Measurements from ENCODE around the gene IL10RA.
A peak's percentile ranks its signal among the peaks of the same experiment; 100 is the strongest.
"Not testable (repeated sequence)": the region's sequence is repeated elsewhere in the genome, so short reads cannot be mapped to it uniquely, and the experiment has no call there.

The IL10RA gene

DNA sequence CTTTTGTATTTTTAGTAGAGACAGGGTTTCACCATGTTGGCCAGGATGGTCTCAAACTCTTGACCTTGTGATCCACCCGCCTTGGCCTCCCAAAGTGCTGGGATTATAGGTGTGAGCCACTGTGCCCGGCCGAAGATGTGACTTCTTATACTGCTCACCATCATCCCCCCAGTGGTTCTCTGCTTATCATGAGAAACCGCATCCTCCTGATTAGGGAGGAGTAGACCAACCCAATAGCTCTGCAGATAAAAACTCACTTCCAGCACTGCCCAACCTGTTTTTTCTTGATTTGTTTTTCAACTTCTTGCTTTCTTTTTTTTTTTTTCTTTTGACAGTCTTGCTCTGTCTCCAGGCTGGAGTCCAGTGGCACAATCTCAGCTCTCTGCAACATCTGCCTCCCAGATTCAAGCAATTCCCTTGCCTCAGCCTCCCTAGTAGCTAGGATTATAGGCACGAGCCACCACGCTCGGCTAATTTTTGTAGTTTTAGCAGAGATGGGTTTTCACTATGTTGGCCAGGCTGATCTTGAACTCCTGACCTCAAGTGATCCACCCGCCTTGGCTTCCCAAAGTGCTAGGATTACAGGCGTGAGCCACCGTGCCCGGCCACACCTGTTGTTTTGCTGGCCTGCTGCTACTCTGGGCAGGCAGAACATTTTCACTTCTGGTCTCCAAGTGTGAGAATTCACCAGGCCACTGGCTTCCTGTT lies 21.5 kb downstream of the IL10RA start:
- not testable (repeated sequence) for DNase-seq (ENCODE audit: low read depth in 2 of 2)

DNA sequence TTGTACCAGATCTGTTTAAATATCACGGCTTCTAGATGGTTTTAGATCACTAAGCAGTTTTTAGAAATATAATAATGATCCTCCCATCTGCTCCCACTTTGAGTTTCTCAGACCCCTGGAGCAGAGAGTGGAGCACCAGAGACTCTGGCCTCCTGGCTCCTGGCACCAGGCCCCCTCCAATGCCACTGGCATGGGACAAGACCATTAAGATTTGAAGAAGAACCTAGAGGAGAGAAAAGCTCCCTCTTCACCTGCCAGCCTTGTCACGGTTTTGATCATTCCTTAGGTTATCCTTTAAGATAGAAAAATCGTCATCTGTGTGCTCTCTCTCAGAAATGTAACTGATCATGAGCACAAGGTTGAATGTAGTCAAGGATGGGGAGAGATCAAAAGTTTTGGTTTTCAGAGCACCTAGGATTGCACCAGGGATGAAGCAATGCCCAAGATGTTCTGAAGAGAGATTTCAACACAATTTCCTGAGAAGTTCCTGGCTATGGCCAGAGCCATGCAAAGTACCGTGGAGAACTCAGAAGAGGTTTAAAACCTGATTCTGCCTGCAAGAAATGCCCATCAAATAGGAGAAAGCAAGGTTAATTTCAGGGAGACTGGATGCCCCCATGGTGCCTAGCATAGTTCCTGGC lies 22.2 kb downstream of the IL10RA start:
- DNase-seq (ENCODE audit: low read depth in 2 of 2), result no peak

GRCh38 chr11:118009864-118010737 lies 23.9 kb downstream of the IL10RA start:
- no peak for DNase-seq (ENCODE audit: low read depth in 2 of 2)

DNA sequence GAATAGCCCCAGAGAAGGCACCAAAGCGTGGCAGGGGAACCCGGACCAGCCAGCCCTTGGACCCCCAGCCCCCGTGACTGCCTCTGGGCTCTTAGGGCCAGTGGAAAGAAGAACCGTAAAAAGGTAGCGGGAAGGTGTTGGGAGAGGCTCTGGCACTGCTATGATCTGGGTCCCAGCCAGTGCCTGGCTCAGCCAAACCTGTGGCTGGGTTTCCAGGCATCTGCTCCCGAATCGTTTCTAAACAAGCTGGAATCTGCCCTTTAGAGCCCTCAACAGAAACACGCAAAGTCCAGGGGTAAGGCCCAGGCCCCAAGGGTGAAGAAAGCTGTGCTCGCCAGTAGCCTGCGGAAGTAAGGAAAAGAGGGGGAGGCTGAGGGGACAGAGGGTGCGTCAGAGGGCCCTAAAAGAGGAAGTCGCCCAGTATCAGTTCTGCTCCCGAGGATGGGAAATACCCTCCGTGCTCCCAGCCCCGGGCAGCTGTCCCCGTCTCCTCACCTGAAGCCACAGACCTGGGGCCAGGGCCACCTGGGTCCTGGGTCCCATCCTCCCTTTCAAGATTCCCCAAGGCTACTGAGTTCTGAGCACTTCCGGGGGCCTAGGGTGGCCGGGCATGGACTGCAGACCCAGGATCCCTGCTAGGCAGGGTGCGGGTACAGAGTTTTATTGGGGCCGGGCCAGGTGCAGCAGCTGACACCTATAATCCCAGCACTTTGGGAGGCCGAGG lies 24.7 kb downstream of the IL10RA start:
- DNase-seq (ENCODE audit: low read depth in 2 of 2), result no peak

- DNase-seq (ENCODE audit: low read depth in 2 of 2), result no peak
Observed at GRCh38 chr11:118012083-118012669, 26.0 kb downstream of the IL10RA start.

GRCh38 chr11:118014022-118014421 lies 27.8 kb downstream of the IL10RA start:
- DNase-seq (ENCODE audit: low read depth in 2 of 2), result no peak

DNA sequence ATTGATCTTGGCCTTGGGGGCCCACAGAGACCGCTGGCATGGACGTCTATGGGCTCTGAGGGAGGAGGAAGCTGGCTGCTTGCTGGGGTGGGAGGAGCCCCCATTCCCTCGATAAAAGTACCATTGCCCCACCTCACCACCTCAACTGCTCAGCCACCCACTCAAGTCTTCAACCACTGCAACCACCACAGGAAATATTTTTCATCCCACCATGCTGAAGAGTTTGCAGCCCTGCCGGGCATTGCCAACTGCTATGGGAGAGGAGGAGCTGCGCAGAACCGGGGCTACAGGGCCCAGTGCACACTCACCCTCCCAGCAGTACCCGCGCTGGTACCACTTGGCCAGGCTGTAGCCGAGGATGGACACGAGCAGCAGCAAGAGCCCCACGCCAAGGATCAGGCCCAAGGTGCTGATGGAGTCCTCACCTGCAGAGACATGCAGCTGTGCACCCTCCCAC lies 29.2 kb downstream of the IL10RA start:
- no peak for DNase-seq (ENCODE audit: low read depth in 2 of 2)

- DNase-seq (ENCODE audit: low read depth in 2 of 2), result no peak
Observed at GRCh38 chr11:118016104-118016503, 29.9 kb downstream of the IL10RA start.

- DNase-seq (ENCODE audit: low read depth in 2 of 2), result no peak
Observed at GRCh38 chr11:118017111-118017510, 30.9 kb downstream of the IL10RA start.

- no peak for DNase-seq (ENCODE audit: low read depth in 2 of 2)
Observed at GRCh38 chr11:118017631-118018315, 31.6 kb downstream of the IL10RA start.

DNA sequence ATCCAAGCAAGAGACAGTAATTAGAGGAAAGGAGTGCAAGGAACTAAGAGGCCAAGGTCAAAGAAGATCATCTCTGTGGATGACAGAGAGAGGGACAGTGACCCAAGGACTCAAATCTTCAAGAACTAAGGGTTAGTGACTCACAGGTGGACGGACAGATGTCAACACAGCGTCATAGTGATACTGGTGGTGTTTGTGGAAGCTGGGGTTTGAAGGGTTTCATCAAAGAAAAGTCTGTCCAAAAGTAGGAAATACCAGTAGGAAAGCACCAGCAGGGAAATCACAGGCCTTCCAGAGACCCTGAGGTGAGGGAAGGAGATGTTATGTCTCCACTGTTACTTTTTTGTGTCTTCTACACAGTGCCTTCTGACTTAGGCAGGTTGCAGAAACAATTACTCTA lies 32.2 kb downstream of the IL10RA start:
- DNase-seq (ENCODE audit: low read depth in 2 of 2), result no peak

DNA sequence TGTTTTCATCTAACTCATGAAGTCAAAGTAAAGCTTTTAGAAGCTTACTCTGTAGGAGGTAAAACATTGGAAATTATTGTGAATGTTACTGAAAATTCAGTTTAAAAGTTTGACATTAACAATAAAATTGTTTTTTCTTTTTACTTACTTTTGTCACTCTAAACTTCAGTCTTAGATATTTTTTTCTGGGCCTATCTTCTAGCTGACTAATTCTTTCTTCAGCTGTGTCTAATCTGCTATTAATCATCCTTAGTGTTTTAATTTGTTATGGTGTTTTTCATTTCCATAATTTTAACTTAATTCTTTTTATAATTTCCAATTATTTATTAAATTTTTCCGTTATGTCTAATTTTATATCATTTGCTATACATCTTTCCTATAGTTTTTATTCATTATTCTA lies 35.0 kb downstream of the IL10RA start:
- no peak for DNase-seq (ENCODE audit: low read depth in 2 of 2)

GRCh38 chr11:118027694-118028093 lies 41.5 kb downstream of the IL10RA start:
- DNase-seq (ENCODE audit: low read depth in 2 of 2), result no peak

DNA sequence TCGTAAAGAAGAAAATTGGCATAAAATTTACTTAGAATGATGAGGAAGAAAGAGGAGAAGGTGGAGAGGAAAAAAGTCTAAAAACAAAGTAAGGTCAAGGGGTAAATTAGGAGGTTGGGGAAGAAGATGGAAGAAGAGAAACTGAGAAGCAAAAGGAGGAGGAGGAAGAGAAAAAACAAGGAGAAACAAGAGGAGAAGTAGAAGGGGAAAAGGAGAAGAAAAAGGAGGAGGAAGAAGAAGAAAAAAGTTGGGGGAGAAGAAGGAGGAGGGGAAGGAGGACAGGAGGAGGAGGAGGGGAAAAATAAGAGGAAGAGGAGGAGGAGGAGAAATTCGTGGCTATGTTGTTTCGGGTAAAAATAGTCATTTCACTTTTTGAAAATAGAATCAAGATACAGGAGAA lies 42.4 kb downstream of the IL10RA start:
- DNase-seq (ENCODE audit: low read depth in 2 of 2), result no peak

DNA sequence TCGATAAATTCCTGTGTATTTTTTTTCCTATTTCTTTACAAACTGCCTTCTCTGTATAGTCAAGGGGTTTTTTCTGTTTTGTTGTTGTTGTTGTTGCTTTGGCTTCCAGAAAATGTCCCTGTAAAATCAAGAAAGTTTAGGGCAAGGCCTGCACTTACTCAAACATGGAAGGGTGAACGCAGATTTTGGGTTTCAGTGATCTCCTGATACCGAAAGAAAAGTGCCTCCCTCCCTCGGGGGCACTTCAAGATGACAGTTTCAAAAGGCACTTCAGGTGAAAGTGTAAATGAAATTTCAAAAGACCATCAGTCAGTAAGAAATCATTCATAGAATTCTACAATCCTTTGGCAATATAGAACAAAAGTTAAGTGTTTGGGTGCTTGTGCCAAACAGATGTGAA lies 47.2 kb downstream of the IL10RA start:
- DNase-seq (ENCODE audit: low read depth in 2 of 2), result no peak

DNA sequence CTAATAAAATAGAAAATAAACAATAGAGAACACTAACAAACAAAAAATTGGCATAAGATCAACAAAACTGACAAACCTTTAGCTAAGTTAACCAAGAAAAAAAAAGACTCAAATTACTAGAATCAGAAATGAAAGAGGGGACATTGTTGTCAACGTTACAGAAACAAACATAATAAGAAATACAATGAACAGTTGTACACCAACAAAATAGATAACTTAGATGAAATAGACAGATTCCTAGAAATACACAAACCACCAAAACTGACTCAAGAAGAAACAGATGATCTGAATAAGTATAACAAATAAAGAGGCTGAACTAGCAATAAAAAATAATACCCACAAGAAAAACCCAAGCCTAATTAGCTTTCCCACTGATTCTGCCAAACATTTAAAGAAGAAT lies 55.9 kb downstream of the IL10RA start:
- no peak for DNase-seq (ENCODE audit: low read depth in 2 of 2)

- DNase-seq (ENCODE audit: low read depth in 2 of 2), result no peak
Observed at GRCh38 chr11:118042796-118043195, 56.6 kb downstream of the IL10RA start.

DNA sequence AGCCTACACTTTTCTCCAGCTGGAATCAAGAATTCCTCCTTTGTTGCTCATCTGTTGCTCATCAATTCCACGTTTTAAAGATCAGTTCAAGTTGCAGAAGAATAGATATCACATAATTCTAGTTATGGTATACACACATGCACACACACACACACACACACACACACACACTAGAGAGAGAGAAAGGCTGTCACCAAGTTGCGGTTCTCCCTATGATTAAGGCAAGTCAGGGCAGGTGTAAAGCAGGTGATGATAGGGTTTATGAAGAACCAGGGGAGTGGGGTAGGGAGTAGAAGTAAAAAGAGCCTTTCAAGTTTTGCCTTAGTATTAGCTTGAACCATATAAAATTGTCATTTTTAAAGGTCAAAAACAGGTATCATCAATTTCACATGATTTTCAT lies 59.0 kb downstream of the IL10RA start:
- DNase-seq (ENCODE audit: low read depth in 2 of 2), result no peak

GRCh38 chr11:118046051-118046963 lies 60.1 kb downstream of the IL10RA start:
- peak in 1 of 2 donors; percentile 19 for DNase-seq (ENCODE audit: low read depth in 2 of 2)

Data from stimulated activated CD8-positive, alpha-beta memory T cell treated with anti-CD3 and anti-CD28 coated beads, Interleukin-2, amount 100 ng/mL, for 1 hour (primary cell).